ENCODE data around the gene TOX3.

Gene TOX3

DNA sequence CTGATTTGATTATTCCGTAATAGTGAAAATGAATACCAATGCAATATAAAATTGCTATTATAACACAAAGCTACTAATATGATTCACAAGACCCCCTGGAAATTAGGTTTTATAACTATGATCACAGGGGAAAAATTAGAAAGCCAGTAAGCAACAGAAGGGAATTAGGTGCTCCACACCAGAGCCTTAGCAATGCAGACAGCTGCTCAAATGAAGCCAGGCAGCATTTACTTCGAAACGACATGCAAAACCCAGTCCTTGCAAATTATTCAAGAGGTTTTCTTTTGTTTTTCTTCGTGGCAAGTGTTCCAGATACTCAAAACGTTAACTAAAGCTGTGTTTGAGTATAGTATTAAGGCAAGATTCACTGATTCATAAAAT lies 47.9 kb downstream of the TOX3 start:
- Histone ChIP-seq H3K4me2 (ENCODE audit: low read depth, low read length, poor library complexity, severe bottlenecking) (no peak overlapping the region), H3K36me3 (ENCODE audit: low read length) (no peaks in the 10 kb centered on the region), H4K20me1 (ENCODE audit: low read depth, low read length) (no peaks in the 10 kb centered on the region), H3F3A (ENCODE audit: insufficient read depth) (no peaks in the 10 kb centered on the region), H3K27ac (ENCODE audit: low read depth, low read length) (no peak overlapping the region), H3K9me3 (ENCODE audit: insufficient read depth, low read length) (no peaks in the 10 kb centered on the region), H3K9ac (ENCODE audit: low read length) (no peak overlapping the region), H3K27me3 (ENCODE audit: low read length) (no peaks in the 10 kb centered on the region), H3K9me2 (replicated peaks; ENCODE audit: insufficient read depth, low read length) (no peaks in the 10 kb centered on the region), H3K4me3 (ENCODE audit: insufficient read depth, low read length, poor library complexity, severe bottlenecking) (no peak overlapping the region), H3K79me2 (ENCODE audit: insufficient read depth, low read length) (no peaks in the 10 kb centered on the region), H2AFZ (ENCODE audit: low read depth, low read length, severe bottlenecking) (no peak overlapping the region)
- TF ChIP-seq, protein P1, sequence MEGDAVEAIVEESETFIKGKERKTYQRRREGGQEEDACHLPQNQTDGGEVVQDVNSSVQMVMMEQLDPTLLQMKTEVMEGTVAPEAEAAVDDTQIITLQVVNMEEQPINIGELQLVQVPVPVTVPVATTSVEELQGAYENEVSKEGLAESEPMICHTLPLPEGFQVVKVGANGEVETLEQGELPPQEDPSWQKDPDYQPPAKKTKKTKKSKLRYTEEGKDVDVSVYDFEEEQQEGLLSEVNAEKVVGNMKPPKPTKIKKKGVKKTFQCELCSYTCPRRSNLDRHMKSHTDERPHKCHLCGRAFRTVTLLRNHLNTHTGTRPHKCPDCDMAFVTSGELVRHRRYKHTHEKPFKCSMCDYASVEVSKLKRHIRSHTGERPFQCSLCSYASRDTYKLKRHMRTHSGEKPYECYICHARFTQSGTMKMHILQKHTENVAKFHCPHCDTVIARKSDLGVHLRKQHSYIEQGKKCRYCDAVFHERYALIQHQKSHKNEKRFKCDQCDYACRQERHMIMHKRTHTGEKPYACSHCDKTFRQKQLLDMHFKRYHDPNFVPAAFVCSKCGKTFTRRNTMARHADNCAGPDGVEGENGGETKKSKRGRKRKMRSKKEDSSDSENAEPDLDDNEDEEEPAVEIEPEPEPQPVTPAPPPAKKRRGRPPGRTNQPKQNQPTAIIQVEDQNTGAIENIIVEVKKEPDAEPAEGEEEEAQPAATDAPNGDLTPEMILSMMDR (IDR thresholded peaks at IDR 0.05; ENCODE audit: insufficient read depth, low read length, poor library complexity, severe bottlenecking) = no peak
- no peak for TF ChIP-seq EZH2phosphoT487 (conservative IDR thresholded peaks at IDR 0.05; ENCODE audit: low read length)

DNA sequence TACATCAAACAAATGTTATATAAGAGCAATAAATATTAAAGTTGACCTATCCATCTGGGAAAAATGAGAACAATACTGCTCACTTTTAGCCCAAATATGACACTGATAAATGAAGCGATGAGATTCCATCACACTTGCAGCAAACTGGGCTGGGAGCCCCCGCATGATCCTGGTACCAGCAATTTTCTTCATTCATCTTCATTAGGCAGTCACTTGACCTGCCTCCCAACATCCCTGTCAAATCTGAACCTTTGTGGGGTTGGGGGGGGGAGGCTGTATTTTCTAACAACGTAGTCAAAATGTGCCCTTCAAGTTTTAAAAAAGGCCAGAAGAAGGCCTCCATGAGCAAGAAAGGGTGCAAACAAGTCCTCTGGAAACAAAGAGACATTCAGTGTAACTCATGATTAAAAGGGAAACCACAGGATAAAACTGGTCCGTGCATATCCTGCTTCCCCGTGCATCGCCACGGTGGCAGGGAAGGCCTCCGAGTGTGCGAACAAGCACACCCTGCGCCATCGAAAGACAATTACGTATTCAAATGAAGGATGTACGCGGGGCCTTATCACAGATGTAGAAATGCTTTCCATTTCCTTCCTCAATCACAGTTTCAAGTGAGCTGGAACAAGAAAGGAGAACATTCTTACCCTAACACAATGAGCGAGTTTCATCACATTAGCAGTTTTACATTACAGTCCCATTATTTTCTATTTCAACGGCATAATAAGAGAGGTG lies 48.4 kb downstream of the TOX3 start:
- Histone ChIP-seq H3F3A (ENCODE audit: insufficient read depth) (no peaks in the 10 kb centered on the region), H3K4me3 (ENCODE audit: insufficient read depth, low read length, poor library complexity, severe bottlenecking) (no peak overlapping the region), H3K27ac (ENCODE audit: low read depth, low read length) (no peak overlapping the region), H3K9me2 (replicated peaks; ENCODE audit: insufficient read depth, low read length) (no peaks in the 10 kb centered on the region), H3K9ac (ENCODE audit: low read length) (no peak overlapping the region), H2AFZ (ENCODE audit: low read depth, low read length, severe bottlenecking) (no peak overlapping the region), H3K36me3 (ENCODE audit: low read length) (no peaks in the 10 kb centered on the region), H3K79me2 (ENCODE audit: insufficient read depth, low read length) (no peaks in the 10 kb centered on the region), H4K20me1 (ENCODE audit: low read depth, low read length) (no peaks in the 10 kb centered on the region), H3K9me3 (ENCODE audit: insufficient read depth, low read length) (no peaks in the 10 kb centered on the region), H3K4me2 (ENCODE audit: low read depth, low read length, poor library complexity, severe bottlenecking) (no peak overlapping the region), H3K27me3 (ENCODE audit: low read length) (no peaks in the 10 kb centered on the region)
- TF ChIP-seq, protein P1 (IDR thresholded peaks at IDR 0.05; ENCODE audit: insufficient read depth, low read length, poor library complexity, severe bottlenecking) = no peak
- TF ChIP-seq EZH2phosphoT487 (conservative IDR thresholded peaks at IDR 0.05; ENCODE audit: low read length) = no peak

DNA sequence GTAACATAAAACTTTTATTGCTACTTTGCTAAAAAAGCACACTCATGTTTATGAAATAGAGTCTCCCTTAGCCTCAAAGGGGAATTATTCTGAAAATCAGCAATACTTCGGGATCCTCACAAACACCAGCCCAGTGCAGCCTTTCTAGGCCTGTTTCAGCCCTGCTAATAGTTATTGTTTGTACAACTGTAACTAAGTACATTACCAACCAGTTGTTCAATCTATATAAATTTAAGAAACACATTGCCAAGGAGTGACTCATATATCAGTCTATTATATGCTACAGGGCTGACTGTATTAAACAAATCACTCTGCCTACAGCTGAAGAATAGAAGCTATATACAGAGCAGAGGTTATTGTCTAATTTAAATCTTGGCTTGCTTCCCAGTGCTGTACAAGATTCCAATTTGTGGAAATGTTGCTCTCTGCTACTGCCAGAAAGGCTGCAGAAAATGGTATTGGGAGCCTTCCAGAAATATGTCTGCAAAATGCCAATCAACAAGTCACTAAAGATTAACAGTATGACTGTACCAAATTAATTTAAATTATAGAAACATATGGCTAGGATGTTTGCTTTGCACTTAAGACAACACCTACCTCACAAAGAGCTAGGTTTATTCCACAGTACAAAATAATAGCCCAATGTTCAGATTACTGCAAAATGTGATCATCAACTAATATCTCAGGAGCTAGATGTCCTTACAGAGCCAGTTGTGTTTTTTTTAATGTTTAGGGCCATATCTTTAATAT lies 49.7 kb downstream of the TOX3 start:
- Histone ChIP-seq H3K4me3 (ENCODE audit: insufficient read depth, low read length, poor library complexity, severe bottlenecking) (no peak overlapping the region), H3K9me2 (replicated peaks; ENCODE audit: insufficient read depth, low read length) (no peaks in the 10 kb centered on the region), H3K27me3 (ENCODE audit: low read length) (no peaks in the 10 kb centered on the region), H3F3A (ENCODE audit: insufficient read depth) (no peaks in the 10 kb centered on the region), H3K4me2 (ENCODE audit: low read depth, low read length, poor library complexity, severe bottlenecking) (no peak overlapping the region), H3K9ac (ENCODE audit: low read length) (no peak overlapping the region), H3K36me3 (ENCODE audit: low read length) (no peaks in the 10 kb centered on the region), H3K79me2 (ENCODE audit: insufficient read depth, low read length) (no peaks in the 10 kb centered on the region), H3K27ac (ENCODE audit: low read depth, low read length) (no peak overlapping the region), H3K9me3 (ENCODE audit: insufficient read depth, low read length) (no peaks in the 10 kb centered on the region), H4K20me1 (ENCODE audit: low read depth, low read length) (no peaks in the 10 kb centered on the region), H2AFZ (ENCODE audit: low read depth, low read length, severe bottlenecking) (no peak overlapping the region)
- TF ChIP-seq, protein P1 (IDR thresholded peaks at IDR 0.05; ENCODE audit: insufficient read depth, low read length, poor library complexity, severe bottlenecking) = no peak
- no peak for TF ChIP-seq EZH2phosphoT487 (conservative IDR thresholded peaks at IDR 0.05; ENCODE audit: low read length)

All from SU-DHL-6 (cell line).